Activated CD4-positive, alpha-beta memory T cell treated with anti-CD3 and anti-CD28 coated beads for 36 hours (primary cell): ENCODE results near the gene SNX27. TPM values are rescaled to one million over a fixed set of nuclear protein-coding genes. Genes with fewer than 3 reads are reported as not detected.
A peak's percentile ranks its signal among the peaks of the same experiment; 100 is the strongest.
"Not testable (repeated sequence)": the region's sequence is repeated elsewhere in the genome, so short reads cannot be mapped to it uniquely, and the experiment has no call there.

Source experiments
- CTCF ChIA-PET: fragments of 350-600 bp; sonication (Branson Sonifier 250); formaldehyde crosslinking; loops from one replicate; lab custom pipeline; 2021; ENCODE audit warnings: antibody characterized with exemption, inconsistent platforms; lab: Charles Lee
- POLR2A ChIA-PET: fragments of 350-600 bp; sonication (Branson Sonifier 250); formaldehyde crosslinking; loops from one replicate; lab custom pipeline; 2021; ENCODE audit warnings: antibody characterized with exemption; lab: Charles Lee
- DNase-seq: peaks from one replicate; pipeline ENCODE4 v3.0.0-alpha.2; 2020
- H3K27ac Mint-ChIP-seq: one replicate; pipeline ENCODE4 v1.8.0; 2021; ENCODE audit warnings: mixed read lengths
- H3K27me3 Mint-ChIP-seq: one replicate; pipeline ENCODE4 v1.8.0; 2021; ENCODE audit warnings: mixed read lengths
- H3K36me3 Mint-ChIP-seq: one replicate; pipeline ENCODE4 v1.8.0; 2021; ENCODE audit warnings: mixed read lengths
- H3K4me1 Mint-ChIP-seq: one replicate; pipeline ENCODE4 v1.8.0; 2021; ENCODE audit warnings: low read depth, mixed read lengths
- H3K4me3 Mint-ChIP-seq: one replicate; pipeline ENCODE4 v1.8.0; 2021; ENCODE audit warnings: mild to moderate bottlenecking, mixed read lengths
- H3K9me3 Mint-ChIP-seq: one replicate; pipeline ENCODE4 v1.8.0; 2021; ENCODE audit warnings: mixed read lengths
- intact Hi-C: fragments of 100-400 bp; cut with micrococcal nuclease; formaldehyde crosslinking; loops from one replicate; pipeline ENCODE4 v1.15.1; 2023
- total RNA-seq, 2 experiments: library from RNA; stranded (reverse); gene quantifications; one replicate each; pipeline ENCODE4 v1.2.3, GENCODE V29; 2021

The SNX27 gene
- total RNA-seq, 2 experiments from 2014 or later, result 27.1 to 30.7 TPM

GRCh38 chr1:151643085-151643484 is 31.2 kb downstream of the SNX27 start:
- H3K9me3 Mint-ChIP-seq, H3K27me3 Mint-ChIP-seq, intact Hi-C loops, CTCF ChIA-PET, H3K27ac Mint-ChIP-seq, DNase-seq, H3K4me3 Mint-ChIP-seq, POLR2A ChIA-PET: not testable (repeated sequence)
- Mint-ChIP-seq H3K4me1 (peaks cover 18% of the 10 kb centered on the region), H3K36me3 (peaks cover 15% of the 10 kb centered on the region)

GRCh38 chr1:151644001-151644400 is 32.2 kb downstream of the SNX27 start:
- Mint-ChIP-seq H3K36me3 (peaks cover 17% of the 10 kb centered on the region), H3K27ac (no peak overlapping the region), H3K27me3 (no peaks in the 10 kb centered on the region), H3K4me3 (no peak overlapping the region), H3K9me3 (peaks cover 4% of the 10 kb centered on the region), H3K4me1 (peaks cover 18% of the 10 kb centered on the region)
- DNase-seq, result no peak
- ChIA-PET CTCF (no interaction called here), POLR2A (no interaction called here)
- intact Hi-C loops, result no loop called here

GRCh38 chr1:151653397-151653796 is 41.5 kb downstream of the SNX27 start:
- POLR2A ChIA-PET, result no interaction called here
- Mint-ChIP-seq H3K27ac (no peak overlapping the region), H3K4me3 (no peak overlapping the region), H3K4me1 (peaks cover 11% of the 10 kb centered on the region), H3K9me3 (no peaks in the 10 kb centered on the region), H3K36me3 (peaks cover 8% of the 10 kb centered on the region), H3K27me3 (no peaks in the 10 kb centered on the region)
- CTCF ChIA-PET, result no interaction called here
- intact Hi-C loops, result no loop called here
- DNase-seq, result no peak

- Mint-ChIP-seq H3K27ac (no peak overlapping the region), H3K4me3 (no peak overlapping the region), H3K36me3 (peaks cover 13% of the 10 kb centered on the region), H3K4me1 (peaks cover 11% of the 10 kb centered on the region), H3K9me3 (no peaks in the 10 kb centered on the region), H3K27me3 (no peaks in the 10 kb centered on the region)
- POLR2A ChIA-PET, result interaction anchor here (0.9 kb wide), 1 partner anchor 128 kb away, joined by 3 read pairs; no protein-coding TSS in a partner anchor
- DNase-seq, result no peak
- intact Hi-C loops, result no loop called here
- CTCF ChIA-PET, result interaction anchor here (1.1 to 3.0 kb wide), 2 partner anchors 61 to 181 kb away, joined by 3 to 12 read pairs; no protein-coding TSS in a partner anchor
Measured at GRCh38 chr1:151655371-151655770, 43.5 kb downstream of the SNX27 start.

GRCh38 chr1:151661751-151662150 is 49.9 kb downstream of the SNX27 start:
- Mint-ChIP-seq H3K9me3 (no peaks in the 10 kb centered on the region), H3K27me3 (no peaks in the 10 kb centered on the region), H3K27ac (peak overlapping the region; percentile 4), H3K4me3 (no peak overlapping the region), H3K4me1 (peaks cover 6% of the 10 kb centered on the region), H3K36me3 (peaks cover 25% of the 10 kb centered on the region)
- CTCF ChIA-PET, result interaction anchor here (0.7 kb wide), 1 partner anchor 13 kb away, joined by 3 read pairs; no protein-coding TSS in a partner anchor
- intact Hi-C loops, result no loop called here
- POLR2A ChIA-PET, result no interaction called here
- no peak for DNase-seq

- H3K27ac Mint-ChIP-seq, result no peak overlapping the region
- H3K9me3 Mint-ChIP-seq, result no peaks in the 10 kb centered on the region
- H3K36me3 Mint-ChIP-seq, result peaks cover 39% of the 10 kb centered on the region
- intact Hi-C loops, result no loop called here
- CTCF ChIA-PET, result interaction anchor here (0.7 kb wide), 1 partner anchor 67 kb away, joined by 3 read pairs; no protein-coding TSS in a partner anchor
- no peaks in the 10 kb centered on the region for H3K4me1 Mint-ChIP-seq
- no peak overlapping the region for H3K4me3 Mint-ChIP-seq
- POLR2A ChIA-PET, result interaction anchor here (0.6 kb wide), 1 partner anchor 420 kb away, joined by 3 read pairs; no protein-coding TSS in a partner anchor
- no peak for DNase-seq
- no peaks in the 10 kb centered on the region for H3K27me3 Mint-ChIP-seq
Measured at GRCh38 chr1:151668090-151668489, 56.2 kb downstream of the SNX27 start.

GRCh38 chr1:151670036-151670675 is 58.3 kb downstream of the SNX27 start:
- H3K4me3 Mint-ChIP-seq, intact Hi-C loops, DNase-seq, H3K27me3 Mint-ChIP-seq, CTCF ChIA-PET, H3K27ac Mint-ChIP-seq, H3K9me3 Mint-ChIP-seq, H3K4me1 Mint-ChIP-seq, POLR2A ChIA-PET: not testable (repeated sequence)
- H3K36me3 Mint-ChIP-seq, result peaks cover 40% of the 10 kb centered on the region

- CTCF ChIA-PET, result no interaction called here
- no peak overlapping the region for H3K4me3 Mint-ChIP-seq
- POLR2A ChIA-PET, result no interaction called here
- no peak for DNase-seq
- no peaks in the 10 kb centered on the region for H3K4me1 Mint-ChIP-seq
- intact Hi-C loops, result no loop called here
- H3K27ac Mint-ChIP-seq, result no peak overlapping the region
- peaks cover 34% of the 10 kb centered on the region for H3K36me3 Mint-ChIP-seq
- no peaks in the 10 kb centered on the region for H3K9me3 Mint-ChIP-seq
- H3K27me3 Mint-ChIP-seq, result no peaks in the 10 kb centered on the region
Measured at GRCh38 chr1:151673407-151673806, 61.6 kb downstream of the SNX27 start.

- CTCF ChIA-PET, result interaction anchor here (0.6 to 1.0 kb wide), 2 partner anchors 10 to 86 kb away, joined by 3 read pairs; no protein-coding TSS in a partner anchor
- no peaks in the 10 kb centered on the region for H3K9me3 Mint-ChIP-seq
- no peak overlapping the region for H3K4me3 Mint-ChIP-seq
Measured at GRCh38 chr1:151680391-151680790, 68.5 kb downstream of the SNX27 start.

GRCh38 chr1:151680826-151681225 is 69.0 kb downstream of the SNX27 start:
- H3K4me1 Mint-ChIP-seq, result no peaks in the 10 kb centered on the region
- H3K27ac Mint-ChIP-seq, result no peak overlapping the region
- POLR2A ChIA-PET, result no interaction called here
- intact Hi-C loops, result no loop called here
- H3K4me3 Mint-ChIP-seq, result no peak overlapping the region
- no peak for DNase-seq
- H3K9me3 Mint-ChIP-seq, result no peaks in the 10 kb centered on the region
- CTCF ChIA-PET, result interaction anchor here (1.0 to 1.2 kb wide), 2 partner anchors 9 to 87 kb away, joined by 3 to 4 read pairs; no protein-coding TSS in a partner anchor
- H3K36me3 Mint-ChIP-seq, result peaks cover 5% of the 10 kb centered on the region
- no peaks in the 10 kb centered on the region for H3K27me3 Mint-ChIP-seq

More at GRCh38 chr1:151680391-151680790, 68.5 kb downstream of the SNX27 start:
- Mint-ChIP-seq H3K27ac (no peak overlapping the region), H3K36me3 (peaks cover 5% of the 10 kb centered on the region), H3K27me3 (no peaks in the 10 kb centered on the region), H3K4me1 (no peaks in the 10 kb centered on the region)
- intact Hi-C loops, result no loop called here
- DNase-seq, result no peak
- POLR2A ChIA-PET, result no interaction called here

- ChIA-PET CTCF (interaction anchor here (1.2 kb wide), 1 partner anchor 8 kb away, joined by 4 read pairs; no protein-coding TSS in a partner anchor), POLR2A (no interaction called here)
- no peak overlapping the region for H3K4me3 Mint-ChIP-seq
- peaks cover 5% of the 10 kb centered on the region for H3K36me3 Mint-ChIP-seq
- H3K4me1 Mint-ChIP-seq, result no peaks in the 10 kb centered on the region
- no peaks in the 10 kb centered on the region for H3K27me3 Mint-ChIP-seq
- no peaks in the 10 kb centered on the region for H3K9me3 Mint-ChIP-seq
- DNase-seq, result no peak
- intact Hi-C loops, result no loop called here
- H3K27ac Mint-ChIP-seq, result no peak overlapping the region
Measured at GRCh38 chr1:151681923-151682322, 70.1 kb downstream of the SNX27 start.

- intact Hi-C loops, H3K36me3 Mint-ChIP-seq, POLR2A ChIA-PET, H3K27ac Mint-ChIP-seq, H3K4me3 Mint-ChIP-seq, H3K4me1 Mint-ChIP-seq, H3K27me3 Mint-ChIP-seq, DNase-seq, H3K9me3 Mint-ChIP-seq: not testable (repeated sequence)
- CTCF ChIA-PET, result interaction anchor here (1.4 kb wide), 1 partner anchor 11 kb away, joined by 3 read pairs; no protein-coding TSS in a partner anchor
Measured at GRCh38 chr1:151682901-151683300, 71.1 kb downstream of the SNX27 start.
